ENCODE results near the gene SRSF1.

DNA sequence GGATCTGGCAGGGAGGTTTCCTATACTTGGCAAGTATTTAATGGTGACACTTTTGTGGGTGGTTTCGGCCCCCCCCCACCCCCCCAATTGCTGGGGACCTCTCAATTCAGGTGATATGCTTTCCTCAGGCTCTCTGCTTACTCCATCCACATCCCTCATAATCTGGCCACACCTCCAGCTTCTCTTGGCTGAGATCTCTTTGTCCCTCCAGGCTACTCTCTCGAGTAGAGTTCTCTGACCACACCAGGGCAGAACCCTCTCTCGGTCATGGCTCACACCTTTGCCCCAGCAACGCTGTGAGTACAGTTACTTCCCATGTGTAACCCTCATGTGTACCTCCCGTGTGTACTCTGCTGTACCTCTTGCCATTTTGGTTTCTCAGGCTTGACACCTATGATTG, 34.1 kb upstream of the SRSF1 start:
- TF ChIP-seq, protein P1, sequence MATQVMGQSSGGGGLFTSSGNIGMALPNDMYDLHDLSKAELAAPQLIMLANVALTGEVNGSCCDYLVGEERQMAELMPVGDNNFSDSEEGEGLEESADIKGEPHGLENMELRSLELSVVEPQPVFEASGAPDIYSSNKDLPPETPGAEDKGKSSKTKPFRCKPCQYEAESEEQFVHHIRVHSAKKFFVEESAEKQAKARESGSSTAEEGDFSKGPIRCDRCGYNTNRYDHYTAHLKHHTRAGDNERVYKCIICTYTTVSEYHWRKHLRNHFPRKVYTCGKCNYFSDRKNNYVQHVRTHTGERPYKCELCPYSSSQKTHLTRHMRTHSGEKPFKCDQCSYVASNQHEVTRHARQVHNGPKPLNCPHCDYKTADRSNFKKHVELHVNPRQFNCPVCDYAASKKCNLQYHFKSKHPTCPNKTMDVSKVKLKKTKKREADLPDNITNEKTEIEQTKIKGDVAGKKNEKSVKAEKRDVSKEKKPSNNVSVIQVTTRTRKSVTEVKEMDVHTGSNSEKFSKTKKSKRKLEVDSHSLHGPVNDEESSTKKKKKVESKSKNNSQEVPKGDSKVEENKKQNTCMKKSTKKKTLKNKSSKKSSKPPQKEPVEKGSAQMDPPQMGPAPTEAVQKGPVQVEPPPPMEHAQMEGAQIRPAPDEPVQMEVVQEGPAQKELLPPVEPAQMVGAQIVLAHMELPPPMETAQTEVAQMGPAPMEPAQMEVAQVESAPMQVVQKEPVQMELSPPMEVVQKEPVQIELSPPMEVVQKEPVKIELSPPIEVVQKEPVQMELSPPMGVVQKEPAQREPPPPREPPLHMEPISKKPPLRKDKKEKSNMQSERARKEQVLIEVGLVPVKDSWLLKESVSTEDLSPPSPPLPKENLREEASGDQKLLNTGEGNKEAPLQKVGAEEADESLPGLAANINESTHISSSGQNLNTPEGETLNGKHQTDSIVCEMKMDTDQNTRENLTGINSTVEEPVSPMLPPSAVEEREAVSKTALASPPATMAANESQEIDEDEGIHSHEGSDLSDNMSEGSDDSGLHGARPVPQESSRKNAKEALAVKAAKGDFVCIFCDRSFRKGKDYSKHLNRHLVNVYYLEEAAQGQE (IDR thresholded peaks at IDR 0.05; ENCODE audit: insufficient read depth in 1 of 2, low read depth in 2 of 2, low read length in 2 of 2) = no peak
- TF ChIP-seq TAF1 (IDR thresholded peaks at IDR 0.05; ENCODE audit: borderline replicate concordance, insufficient read depth, low read length) (no peak), POLR2AphosphoS5 (IDR thresholded peaks at IDR 0.05; ENCODE audit: low read depth, low read length) (no peak)

Measured in PFSK-1 (cell line).